ENCODE measurements around the gene MEIS1. TPM values are rescaled to one million over a fixed set of nuclear protein-coding genes. Genes with fewer than 3 reads are reported as not detected.

The MEIS1 gene
- total and polyA plus RNA-seq, 2 experiments from 2014 or later, result 0.16 to 0.28 TPM

GRCh38 chr2:66569974-66570373 lies 135.0 kb downstream of the MEIS1 start:
- Histone ChIP-seq H3K27me3 (ENCODE audit: insufficient read depth) (peaks cover 6% of the 10 kb centered on the region; the same call in 1 of the 2 replicates), H4K20me1 (replicated peaks; ENCODE audit: insufficient read depth) (no peaks in the 10 kb centered on the region), H3K27ac (ENCODE audit: low read depth) (no peak overlapping the region), H3K4me2 (no peak overlapping the region), H3K79me2 (replicated peaks; ENCODE audit: insufficient read depth) (no peaks in the 10 kb centered on the region), H3K36me3 (ENCODE audit: insufficient read depth) (no peaks in the 10 kb centered on the region), H3K4me3 (no peak overlapping the region), H2AFZ (no peak overlapping the region), H3K9me2 (ENCODE audit: insufficient read depth) (no peaks in the 10 kb centered on the region), H3K4me1 (ENCODE audit: insufficient read depth) (peaks cover 27% of the 10 kb centered on the region), H3F3A (replicated peaks; ENCODE audit: low read depth) (no peaks in the 10 kb centered on the region)
- ATAC-seq (no peak), DNase-seq (ENCODE audit: low spot score) (no peak)
- no peak overlapping the region for H3K27ac Mint-ChIP-seq
- H3K4me1 Mint-ChIP-seq, result peaks cover 38% of the 10 kb centered on the region
- H3K36me3 Mint-ChIP-seq (ENCODE audit: low read depth), result no peaks in the 10 kb centered on the region
- TF ChIP-seq POLR2AphosphoS5 (IDR thresholded peaks at IDR 0.05; ENCODE audit: low read depth) (no peak), CTCF (conservative IDR thresholded peaks at IDR 0.05; ENCODE audit: low read depth in 2 of 2) (no peak), STAT1 (IDR thresholded peaks at IDR 0.05; ENCODE audit: unreplicated experiment) (no peak)
- peaks cover 4% of the 10 kb centered on the region for H3K27me3 Mint-ChIP-seq (ENCODE audit: insufficient read depth, low read depth, poor library complexity)
- H3K9me3 Mint-ChIP-seq, result no peaks in the 10 kb centered on the region
- H3K4me3 Mint-ChIP-seq, result no peak overlapping the region

GRCh38 chr2:66570471-66570870 lies 135.5 kb downstream of the MEIS1 start:
- no peak for DNase-seq (ENCODE audit: low spot score)
- H3K27me3 Mint-ChIP-seq (ENCODE audit: insufficient read depth, low read depth, poor library complexity), result peaks cover 9% of the 10 kb centered on the region
- H3K4me2 ChIP-seq, result no peak overlapping the region
- H3K27ac ChIP-seq (ENCODE audit: low read depth), result no peak overlapping the region
- no peak for ATAC-seq
- no peaks in the 10 kb centered on the region for H3F3A ChIP-seq (replicated peaks; ENCODE audit: low read depth)
- H3K27me3 ChIP-seq (ENCODE audit: insufficient read depth), result peaks cover 8% of the 10 kb centered on the region
- peaks cover 40% of the 10 kb centered on the region for H3K4me1 Mint-ChIP-seq
- H3K9me2 ChIP-seq (ENCODE audit: insufficient read depth), result no peaks in the 10 kb centered on the region
- no peak overlapping the region for H3K4me3 Mint-ChIP-seq
- no peaks in the 10 kb centered on the region for H3K9me3 Mint-ChIP-seq
- H4K20me1 ChIP-seq (replicated peaks; ENCODE audit: insufficient read depth), result no peaks in the 10 kb centered on the region
- no peaks in the 10 kb centered on the region for H3K36me3 Mint-ChIP-seq (ENCODE audit: low read depth)
- H3K79me2 ChIP-seq (replicated peaks; ENCODE audit: insufficient read depth), result no peaks in the 10 kb centered on the region
- H3K27ac Mint-ChIP-seq, result no peak overlapping the region
- no peaks in the 10 kb centered on the region for H3K36me3 ChIP-seq (ENCODE audit: insufficient read depth)
- TF ChIP-seq POLR2AphosphoS5 (IDR thresholded peaks at IDR 0.05; ENCODE audit: low read depth) (no peak), EZH2phosphoT487 (IDR thresholded peaks at IDR 0.05; ENCODE audit: unreplicated experiment) (no peak), ETS1 (IDR thresholded peaks at IDR 0.05) (no peak), EZH2 (IDR thresholded peaks at IDR 0.05; ENCODE audit: low read depth, unreplicated experiment) (no peak), NANOG (IDR thresholded peaks at IDR 0.05; ENCODE audit: borderline replicate concordance) (no peak), JUNB (IDR thresholded peaks at IDR 0.05; ENCODE audit: unreplicated experiment) (no peak)
- H3K4me1 ChIP-seq (ENCODE audit: insufficient read depth), result peaks cover 27% of the 10 kb centered on the region
- no peak overlapping the region for H2AFZ ChIP-seq
- no peak overlapping the region for H3K4me3 ChIP-seq

- DNase-seq (ENCODE audit: low spot score) (no peak), ATAC-seq (no peak)
- Mint-ChIP-seq H3K27me3 (ENCODE audit: insufficient read depth, low read depth, poor library complexity) (peaks cover 15% of the 10 kb centered on the region), H3K9me3 (no peaks in the 10 kb centered on the region), H3K4me3 (no peak overlapping the region), H3K36me3 (ENCODE audit: low read depth) (no peaks in the 10 kb centered on the region), H3K4me1 (peaks cover 34% of the 10 kb centered on the region), H3K27ac (no peak overlapping the region)
- Histone ChIP-seq H2AFZ (no peak overlapping the region), H3K4me3 (no peak overlapping the region), H3K4me2 (peak overlapping the region; percentile 9), H3K36me3 (ENCODE audit: insufficient read depth) (no peaks in the 10 kb centered on the region), H3F3A (replicated peaks; ENCODE audit: low read depth) (no peaks in the 10 kb centered on the region), H3K27me3 (ENCODE audit: insufficient read depth) (peaks cover 22% of the 10 kb centered on the region), H4K20me1 (replicated peaks; ENCODE audit: insufficient read depth) (no peaks in the 10 kb centered on the region), H3K9me2 (ENCODE audit: insufficient read depth) (no peaks in the 10 kb centered on the region), H3K79me2 (replicated peaks; ENCODE audit: insufficient read depth) (no peaks in the 10 kb centered on the region), H3K27ac (ENCODE audit: low read depth) (no peak overlapping the region), H3K4me1 (ENCODE audit: insufficient read depth) (peaks cover 23% of the 10 kb centered on the region)
- no peak for TF ChIP-seq NANOG (IDR thresholded peaks at IDR 0.05; ENCODE audit: borderline replicate concordance)
- no peak for TF ChIP-seq CREB1 (CRISPR knock-in tag; IDR thresholded peaks at IDR 0.05; ENCODE audit: low read depth)
- TF ChIP-seq JUNB (IDR thresholded peaks at IDR 0.05; ENCODE audit: unreplicated experiment), result no peak
- TF ChIP-seq CTCF (conservative IDR thresholded peaks at IDR 0.05; ENCODE audit: low read depth in 2 of 2), result no peak
- TF ChIP-seq ZNF331 (CRISPR knock-in tag; IDR thresholded peaks at IDR 0.05; ENCODE audit: low read depth), result no peak
- TF ChIP-seq ZNF114 (CRISPR knock-in tag; IDR thresholded peaks at IDR 0.05), result no peak
- no peak for TF ChIP-seq REST (IDR thresholded peaks at IDR 0.05; ENCODE audit: unreplicated experiment)
These were observed 137.0 kb downstream of the MEIS1 start for GRCh38 chr2:66571918-66572317.
